Lower lobe of right lung (tissue), 2 donors: ENCODE results near the gene ARHGAP28. TPM values are rescaled to one million over a fixed set of nuclear protein-coding genes. Genes with fewer than 3 reads are reported as not detected.

Source experiments
- ATAC-seq, 2 donors: fragments of 200-7000 bp; cut with Tn5 transposase; one replicate each; pipeline ENCODE4 v1.9.1; 2020 to 2022; ENCODE audit warnings: mild to moderate bottlenecking in 2 of 2, moderate library complexity in 2 of 2
- DNase-seq: peaks from one replicate; pipeline ENCODE4 v3.0.0-alpha.2; 2020
- H3K27ac ChIP-seq: fragments of 200-600 bp; one replicate; pipeline ENCODE4 v1.8.0; 2022
- H3K27me3 ChIP-seq: fragments of 200-600 bp; one replicate; pipeline ENCODE4 v1.8.0; 2022; ENCODE audit warnings: low read depth
- H3K36me3 ChIP-seq: fragments of 200-600 bp; one replicate; pipeline ENCODE4 v1.8.0; 2022; ENCODE audit warnings: mild to moderate bottlenecking
- H3K4me1 ChIP-seq: fragments of 200-600 bp; one replicate; pipeline ENCODE4 v1.8.0; 2022
- H3K4me3 ChIP-seq: fragments of 200-600 bp; one replicate; pipeline ENCODE4 v1.8.0; 2022; ENCODE audit warnings: mild to moderate bottlenecking
- H3K9me3 ChIP-seq: fragments of 200-600 bp; one replicate; pipeline ENCODE4 v1.8.0; 2022
- CTCF ChIP-seq: fragments of 200-600 bp; IDR thresholded peaks from one replicate; pipeline ENCODE4 v1.8.0; 2022; ENCODE audit warnings: antibody characterized with exemption, mild to moderate bottlenecking
- intact Hi-C: fragments of 100-400 bp; cut with DNase I; formaldehyde crosslinking; loops from one replicate; pipeline ENCODE4 v1.11.0; 2022
- total RNA-seq: library from RNA; stranded (reverse); fragmentation: NEBNext Ultra II Directional; extraction: Animal tissue kit (Norgen Biotek cat#: 25700); gene quantifications from one replicate; pipeline ENCODE4 v1.2.1, GENCODE V29; 2021
- donor health status: DM: no; HTN: yes; CAD: no; lungs with severe emphysema.

ARHGAP28 gene
- total RNA-seq, 1 donor from 2014 or later: 13.1 TPM

- no peak overlapping the region for H3K27ac ChIP-seq
- H3K36me3 ChIP-seq: no peaks in the 10 kb centered on the region
- H3K4me3 ChIP-seq: no peak overlapping the region
- ATAC-seq (no peak), DNase-seq (no peak)
- H3K27me3 ChIP-seq: no peaks in the 10 kb centered on the region
- no peaks in the 10 kb centered on the region for H3K9me3 ChIP-seq
- intact Hi-C loops: no loop called here
- no peak for TF ChIP-seq CTCF
- H3K4me1 ChIP-seq: no peaks in the 10 kb centered on the region
Observed at GRCh38 chr18:6741786-6742185, 12.3 kb downstream of the ARHGAP28 start.

GRCh38 chr18:6743999-6744398 is 14.5 kb downstream of the ARHGAP28 start:
- no peak for TF ChIP-seq CTCF
- no peaks in the 10 kb centered on the region for H3K36me3 ChIP-seq

GRCh38 chr18:6744816-6745455 is 15.4 kb downstream of the ARHGAP28 start:
- Histone ChIP-seq H3K4me1 (no peaks in the 10 kb centered on the region), H3K36me3 (no peaks in the 10 kb centered on the region), H3K4me3 (no peak overlapping the region), H3K27ac (no peak overlapping the region), H3K9me3 (no peaks in the 10 kb centered on the region), H3K27me3 (no peaks in the 10 kb centered on the region)
- ATAC-seq: no peak
- no peak for TF ChIP-seq CTCF
- no peak for DNase-seq
- intact Hi-C loops: no loop called here

More at GRCh38 chr18:6743999-6744398, 14.5 kb downstream of the ARHGAP28 start:
- Histone ChIP-seq H3K4me3 (no peak overlapping the region), H3K27me3 (no peaks in the 10 kb centered on the region), H3K27ac (no peak overlapping the region), H3K9me3 (no peaks in the 10 kb centered on the region), H3K4me1 (no peaks in the 10 kb centered on the region)
- intact Hi-C loops: no loop called here
- DNase-seq (no peak), ATAC-seq (no peak)

DNA sequence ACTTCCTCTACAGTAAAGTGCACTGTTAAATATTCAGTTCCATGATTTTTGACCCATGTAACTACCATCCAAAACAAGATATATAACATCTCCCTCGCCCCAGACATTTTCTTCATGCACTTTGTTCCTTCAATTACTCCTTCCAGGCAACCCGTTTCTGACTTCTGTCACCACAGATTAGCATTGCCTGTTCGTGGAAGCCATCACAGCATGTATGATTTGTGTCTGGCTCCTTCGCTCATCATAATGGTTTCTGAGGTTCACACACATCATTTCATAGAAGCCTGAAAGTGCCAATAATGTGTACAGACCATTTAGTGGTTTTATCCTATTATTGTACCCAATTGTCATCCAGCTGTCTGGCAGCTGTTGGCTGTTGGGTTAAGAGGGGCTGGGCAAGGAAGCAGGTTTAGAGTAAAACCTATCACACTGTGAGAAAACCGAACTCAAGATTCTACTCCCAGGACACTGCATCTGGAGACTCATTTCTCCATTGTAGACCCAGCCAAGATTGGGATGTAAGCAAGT is 16.1 kb downstream of the ARHGAP28 start:
- TF ChIP-seq CTCF: no peak
- Histone ChIP-seq H3K27ac (no peak overlapping the region), H3K27me3 (no peaks in the 10 kb centered on the region), H3K4me1 (no peaks in the 10 kb centered on the region), H3K9me3 (no peaks in the 10 kb centered on the region), H3K36me3 (no peaks in the 10 kb centered on the region), H3K4me3 (no peak overlapping the region)
- intact Hi-C loops: no loop called here
- DNase-seq (no peak), ATAC-seq (no peak)

- no peaks in the 10 kb centered on the region for H3K27me3 ChIP-seq
- ATAC-seq: no peak
Observed at GRCh38 chr18:6746386-6746960, 17.0 kb downstream of the ARHGAP28 start.

More at GRCh38 chr18:6746386-6746960, 17.0 kb downstream of the ARHGAP28 start:
- intact Hi-C loops: no loop called here
- no peak overlapping the region for H3K4me3 ChIP-seq
- no peak overlapping the region for H3K27ac ChIP-seq
- no peaks in the 10 kb centered on the region for H3K36me3 ChIP-seq
- no peaks in the 10 kb centered on the region for H3K4me1 ChIP-seq
- no peak for TF ChIP-seq CTCF
- no peaks in the 10 kb centered on the region for H3K9me3 ChIP-seq
- DNase-seq: no peak
